NCI-H82 treated with DMSO at 0.1 percent for 48 hours (cell line): Measurements from ENCODE around the gene CFAP299.
A peak's percentile ranks its signal among the peaks of the same experiment; 100 is the strongest.
"Not testable (repeated sequence)": the region's sequence is repeated elsewhere in the genome, so short reads cannot be mapped to it uniquely, and the experiment has no call there.

Source experiments
- DNase-seq: peaks from one replicate; lab custom pipeline; 2025; ENCODE audit not compliant: unreplicated experiment; lab: John Stamatoyannopoulos, UW

The CFAP299 gene

DNA sequence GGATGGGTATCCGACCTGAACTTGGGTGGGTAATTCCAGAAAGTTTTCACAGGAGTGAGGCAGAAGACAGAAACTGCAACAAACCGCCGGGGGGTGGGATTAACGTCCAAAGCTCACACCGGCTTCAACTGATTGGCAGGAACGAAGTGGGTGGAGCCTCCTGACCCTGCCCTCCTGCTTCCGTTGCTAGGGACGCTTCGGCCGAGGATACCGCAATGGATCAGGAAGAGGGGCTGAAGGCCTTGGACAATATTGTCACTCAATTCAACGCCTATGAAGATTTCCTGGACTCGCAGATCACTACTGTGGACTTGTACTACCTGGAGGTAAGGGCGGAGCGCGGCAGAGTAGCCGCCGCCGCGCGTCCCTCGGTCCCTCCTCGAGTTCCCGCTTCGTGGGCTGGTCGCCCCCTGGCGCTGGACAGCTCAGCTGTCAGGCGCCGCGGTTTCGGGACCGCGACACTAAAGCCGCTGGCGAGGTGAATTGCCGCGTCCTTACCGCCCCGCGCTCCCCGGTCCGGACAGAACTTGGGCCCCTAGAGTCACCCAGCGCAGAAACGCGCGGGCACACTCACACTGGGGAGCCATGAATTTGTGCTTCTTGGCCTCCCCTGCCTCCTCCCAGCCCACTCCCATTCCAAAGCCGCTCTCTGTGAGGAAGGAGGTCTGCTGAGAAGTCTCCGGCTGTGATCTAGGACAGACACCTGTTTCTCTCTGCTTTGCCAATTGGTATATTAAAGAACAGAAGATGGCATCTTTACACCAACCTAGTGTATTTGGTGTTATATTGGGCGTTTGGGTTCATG, at the start of gene CFAP299:
TSS of gene CFAP299 (plus strand) at position 177 of the 805 bp plus-strand sequence.
- peak; percentile 64 for DNase-seq

DNA sequence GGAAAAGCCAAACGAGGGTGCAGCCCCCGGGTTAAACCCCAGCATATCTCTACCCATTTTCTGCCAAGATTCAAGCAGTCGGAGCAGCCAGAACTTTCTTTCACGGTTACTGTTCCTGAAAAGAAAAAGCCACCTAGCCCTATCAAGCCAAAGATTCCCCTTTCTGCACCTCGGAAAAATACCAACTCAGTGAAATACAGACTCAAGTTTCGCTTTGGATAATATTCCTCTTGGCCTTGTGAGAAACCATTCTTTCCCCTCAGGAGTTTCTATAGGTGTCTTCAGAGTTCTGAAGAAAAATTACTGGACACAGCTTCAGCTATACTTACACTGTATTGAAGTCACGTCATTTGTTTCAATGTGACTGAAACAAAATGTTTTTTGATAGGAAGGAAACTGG, 49.1 kb upstream of the CFAP299 start:
- no peak for DNase-seq

DNA sequence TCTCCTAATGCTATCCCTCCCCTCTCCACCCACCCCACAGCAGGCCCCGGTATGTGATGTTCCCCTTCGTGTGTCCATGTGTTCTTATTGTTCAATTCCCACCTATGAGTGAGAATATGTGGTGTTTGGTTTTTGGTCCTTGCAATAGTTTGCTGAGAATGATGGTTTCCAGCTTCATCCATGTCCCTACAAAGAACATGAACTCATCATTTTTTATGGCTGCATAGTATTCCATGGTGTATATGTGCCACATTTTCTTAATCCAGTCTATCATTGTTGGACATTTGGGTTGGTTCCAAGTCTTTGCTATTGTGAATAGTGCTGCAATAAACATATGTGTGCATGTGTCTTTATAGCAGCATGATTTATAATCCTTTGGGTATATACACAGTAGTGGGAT, 44.9 kb upstream of the CFAP299 start:
- not testable (repeated sequence) for DNase-seq

DNA sequence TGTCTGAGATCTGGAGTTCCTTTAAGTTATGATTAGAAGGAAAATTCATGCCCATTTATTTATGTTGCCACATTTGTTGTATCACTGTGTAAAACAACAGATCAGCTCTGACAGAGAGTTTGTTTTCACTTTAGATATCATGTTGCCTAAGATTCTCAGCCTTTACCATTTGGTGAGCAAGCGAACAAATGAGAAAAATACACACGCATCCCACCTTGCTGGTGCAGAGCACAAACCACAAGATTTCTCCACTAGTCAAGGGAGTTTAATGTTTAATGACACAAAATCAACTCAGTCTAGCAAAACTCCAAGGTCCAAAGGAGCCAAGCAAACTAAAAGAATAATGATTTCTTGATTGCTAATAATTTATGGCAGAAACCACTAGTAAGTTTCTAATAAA, 41.3 kb upstream of the CFAP299 start:
- no peak for DNase-seq

DNA sequence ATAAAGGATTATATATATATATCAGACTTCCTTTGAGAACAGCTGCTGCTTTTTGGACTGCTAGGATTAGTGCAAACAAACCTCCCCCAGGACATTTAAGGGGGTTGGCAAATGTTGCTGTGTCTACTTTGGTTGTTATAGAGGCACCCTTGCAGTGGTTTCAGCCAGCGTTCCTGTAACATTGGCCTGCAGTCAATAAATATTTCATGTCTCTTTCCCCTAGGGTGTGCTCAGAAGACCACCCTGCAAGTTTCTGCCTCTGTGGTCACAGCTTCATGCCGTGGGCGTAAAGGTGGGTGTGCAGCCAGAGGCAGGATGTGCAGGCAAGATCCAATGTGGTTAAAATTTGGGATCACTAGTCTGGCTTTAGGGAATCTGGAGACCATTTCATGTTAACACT, 40.2 kb upstream of the CFAP299 start:
- no peak for DNase-seq

DNA sequence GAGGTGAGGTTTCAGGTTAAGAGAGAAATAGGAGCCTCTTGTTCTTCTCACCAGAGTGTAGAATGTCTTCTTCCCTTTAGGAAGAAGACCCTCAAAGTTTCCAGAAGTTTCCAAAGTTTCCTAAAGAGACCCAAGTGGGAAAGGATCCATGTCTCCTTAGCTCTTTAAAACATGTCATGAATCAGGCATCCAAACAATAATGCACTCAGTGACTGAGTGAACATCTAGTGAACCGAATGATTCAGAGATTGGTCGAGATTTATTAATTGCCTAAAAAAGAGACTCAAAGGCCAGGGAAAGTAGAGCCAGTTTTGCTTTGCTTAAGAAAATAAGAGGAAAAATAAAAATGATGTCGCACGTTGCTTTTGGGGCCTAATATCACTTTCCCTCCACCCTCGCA, 39.7 kb upstream of the CFAP299 start:
- no peak for DNase-seq

DNA sequence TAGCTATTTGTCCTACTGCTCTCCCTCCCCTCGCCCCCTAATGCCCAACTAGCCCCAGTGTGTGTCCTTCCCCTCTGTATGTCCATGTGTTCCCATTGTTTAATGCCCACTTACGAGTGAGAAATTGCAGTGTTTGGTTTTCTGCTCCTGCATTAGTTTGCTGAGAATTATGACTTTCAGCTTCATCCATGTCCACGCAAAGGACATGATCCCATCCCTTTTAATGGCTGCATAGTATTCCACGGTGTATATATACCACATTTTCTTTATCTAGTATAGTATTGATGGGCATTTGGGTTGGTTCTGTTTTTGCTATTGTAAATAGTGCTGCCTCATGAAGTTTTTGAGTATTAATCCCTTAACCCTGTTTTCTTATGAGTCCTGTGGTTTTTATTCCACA, 33.6 kb upstream of the CFAP299 start:
- no peak for DNase-seq

DNA sequence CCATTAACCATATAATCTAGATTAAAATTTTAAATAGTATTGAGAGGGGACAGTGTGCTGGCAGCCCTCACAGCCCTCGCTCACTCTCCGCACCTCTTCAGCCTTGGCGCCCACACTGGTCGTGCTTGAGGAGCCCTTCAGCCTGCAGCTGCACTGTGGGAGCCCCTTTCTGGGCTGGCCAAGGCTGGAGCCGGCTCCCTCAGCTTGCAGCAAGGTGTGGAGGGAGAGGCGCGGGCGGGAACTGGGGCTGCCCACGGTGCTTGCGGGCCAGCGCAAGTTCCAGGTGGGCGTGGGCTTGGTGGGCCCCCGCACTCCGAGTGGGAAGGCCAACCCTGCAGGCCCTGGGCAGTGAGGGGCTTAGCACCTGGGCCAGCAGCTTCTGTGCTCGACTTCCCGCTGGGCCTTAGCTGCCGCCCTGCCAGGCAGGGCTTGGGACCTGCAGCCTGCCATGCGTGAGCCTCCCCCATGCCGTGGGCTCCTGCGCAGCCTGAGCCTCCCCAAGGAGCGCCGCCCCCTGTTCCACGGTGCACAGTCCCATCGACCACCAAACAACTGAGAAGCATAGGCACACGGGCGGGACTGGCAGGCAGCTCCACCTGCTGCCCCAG, 32.8 kb upstream of the CFAP299 start:
- no peak for DNase-seq

DNA sequence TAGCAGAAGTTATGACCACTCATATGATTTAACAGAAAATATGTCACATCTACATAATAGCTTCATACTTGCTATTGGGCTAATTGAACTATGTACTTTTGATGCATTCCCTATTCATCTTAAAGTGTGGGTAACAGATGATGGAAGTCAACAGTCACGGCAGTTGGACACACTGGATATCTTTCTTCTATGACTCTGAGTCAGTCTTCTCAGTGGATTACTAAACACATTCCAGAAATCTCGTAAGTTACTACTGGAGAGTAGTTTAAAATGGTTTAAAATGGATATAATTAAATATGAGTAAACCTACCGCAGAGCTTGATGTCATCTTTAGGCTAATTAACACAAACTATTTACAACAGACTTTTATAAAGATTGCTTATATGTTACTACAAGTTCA, 30.1 kb upstream of the CFAP299 start:
- DNase-seq: no peak

DNA sequence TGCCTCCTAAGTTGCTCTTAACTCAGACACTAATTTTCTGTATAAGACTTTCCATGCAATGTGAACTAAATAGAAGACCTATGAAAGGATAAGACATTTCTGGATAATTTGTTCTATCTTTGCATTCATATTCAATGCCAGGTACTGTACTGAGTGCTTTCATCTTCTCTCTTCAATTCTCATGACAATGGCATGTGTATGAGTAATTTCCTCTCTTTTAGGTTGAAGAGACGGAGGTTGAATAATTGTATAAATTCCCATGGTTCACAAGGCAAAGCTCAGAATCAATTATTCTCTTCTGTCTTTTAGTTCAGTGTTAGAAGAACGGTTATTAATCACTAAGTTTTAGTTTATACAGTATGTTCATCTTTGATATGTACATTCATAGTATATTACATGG, 29.3 kb upstream of the CFAP299 start:
- DNase-seq: no peak

DNA sequence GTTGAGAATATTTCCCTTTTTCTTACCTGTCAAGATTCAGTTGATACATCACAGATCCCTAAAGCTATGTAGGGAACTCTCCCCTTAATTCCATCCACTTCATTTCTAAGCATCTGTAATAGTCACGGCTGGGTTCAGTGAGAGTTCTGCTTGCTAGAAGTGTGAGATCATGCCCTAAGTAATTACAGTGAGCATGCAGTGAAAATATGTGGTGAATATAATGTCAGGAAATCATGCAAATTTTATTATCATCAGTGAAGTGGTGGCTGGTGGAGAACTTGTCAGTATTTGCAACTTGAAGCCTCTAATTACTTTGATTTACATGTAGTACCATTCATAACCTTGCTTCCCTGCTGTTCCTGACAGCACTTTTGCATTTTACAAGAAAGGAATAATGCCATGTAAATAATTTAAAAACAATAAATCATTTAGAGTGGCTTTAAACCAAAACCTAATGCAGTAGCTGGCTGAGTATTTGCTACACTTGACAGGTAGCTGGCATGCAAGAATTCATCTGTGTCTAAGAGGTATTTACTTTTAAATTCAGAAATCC, 28.3 kb upstream of the CFAP299 start:
- DNase-seq: no peak

DNA sequence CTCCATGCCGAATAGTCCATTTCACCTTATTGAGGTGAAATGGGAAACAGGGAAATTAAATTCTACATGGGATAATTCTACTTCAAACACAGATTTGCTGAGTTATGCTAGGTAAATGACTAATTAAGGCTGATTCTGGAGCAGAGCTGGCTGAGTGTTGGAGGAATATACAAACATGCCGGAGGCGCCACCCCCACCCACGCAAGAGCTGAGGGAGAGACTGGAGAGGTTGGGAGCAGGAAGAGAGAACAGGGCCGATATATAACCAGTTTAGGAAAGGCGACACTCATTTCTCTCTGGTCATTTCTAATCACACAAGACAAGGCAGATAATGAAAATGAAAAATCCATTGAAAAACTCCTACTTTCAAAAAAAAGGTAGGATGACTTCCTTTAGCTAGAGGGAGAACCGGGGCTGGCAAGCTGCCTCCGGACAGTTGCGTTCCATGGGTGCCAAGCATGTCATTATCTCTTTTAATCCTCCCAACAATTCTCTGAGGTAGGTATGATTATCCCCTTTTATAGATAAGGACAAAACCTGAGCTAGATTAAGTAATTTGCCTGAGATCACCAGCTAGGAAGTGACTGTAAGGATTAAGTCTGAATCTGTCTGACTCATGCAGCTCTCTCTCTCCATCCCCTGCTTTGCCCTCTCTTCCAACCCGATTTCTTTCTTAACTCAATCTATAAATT, 27.6 kb upstream of the CFAP299 start:
- DNase-seq: peak; percentile 75

DNA sequence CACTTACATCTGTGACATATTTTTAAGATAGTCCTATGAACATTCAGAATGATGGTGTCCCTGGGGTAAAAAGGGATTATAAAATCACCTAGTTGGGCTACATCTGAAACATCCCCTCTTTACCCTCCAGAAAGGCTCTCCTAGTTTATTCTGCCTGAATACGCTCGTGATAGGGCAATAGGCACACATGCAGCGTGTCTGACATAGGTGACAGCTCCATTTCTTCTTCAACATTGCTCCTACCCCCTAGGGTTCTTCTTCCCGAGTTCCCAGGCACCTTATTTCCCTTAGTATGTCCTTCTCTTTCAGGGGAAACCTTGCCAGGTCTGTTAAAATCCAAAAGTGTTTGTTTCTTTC, 27.1 kb upstream of the CFAP299 start:
- no peak for DNase-seq

DNA sequence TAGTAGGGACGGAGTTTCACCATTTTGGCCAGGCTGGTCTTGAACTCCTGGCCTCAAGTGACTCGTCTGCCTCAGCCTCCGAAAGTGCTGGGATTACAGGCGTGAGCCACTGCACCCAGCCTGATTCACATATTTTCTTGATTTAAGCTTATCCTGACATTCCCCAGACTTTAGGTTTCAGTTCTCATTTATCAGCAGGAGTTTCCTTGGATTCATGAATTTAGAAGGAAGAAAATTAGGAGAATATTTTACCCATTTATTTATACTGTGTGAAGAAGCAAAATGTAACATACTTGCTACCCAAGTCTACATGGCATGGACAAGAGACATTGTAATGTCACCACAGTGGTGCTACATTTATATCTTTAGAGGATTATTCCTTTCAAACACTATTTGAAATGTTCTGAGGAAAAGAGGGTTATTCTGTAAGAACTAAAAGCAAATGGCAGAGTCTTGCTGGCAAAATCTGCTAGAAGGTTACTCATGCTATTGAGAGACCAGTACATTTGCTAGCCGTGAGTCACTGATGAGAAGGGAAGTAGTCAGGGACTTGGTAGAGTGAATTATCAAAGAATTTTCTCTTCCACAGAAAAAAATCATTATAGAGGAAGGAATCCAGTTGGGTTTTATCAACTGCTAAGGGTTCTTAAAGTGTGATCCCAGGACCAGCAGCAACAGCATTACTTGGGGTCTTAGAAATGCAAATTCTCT, 26.1 kb upstream of the CFAP299 start:
- DNase-seq: no peak

DNA sequence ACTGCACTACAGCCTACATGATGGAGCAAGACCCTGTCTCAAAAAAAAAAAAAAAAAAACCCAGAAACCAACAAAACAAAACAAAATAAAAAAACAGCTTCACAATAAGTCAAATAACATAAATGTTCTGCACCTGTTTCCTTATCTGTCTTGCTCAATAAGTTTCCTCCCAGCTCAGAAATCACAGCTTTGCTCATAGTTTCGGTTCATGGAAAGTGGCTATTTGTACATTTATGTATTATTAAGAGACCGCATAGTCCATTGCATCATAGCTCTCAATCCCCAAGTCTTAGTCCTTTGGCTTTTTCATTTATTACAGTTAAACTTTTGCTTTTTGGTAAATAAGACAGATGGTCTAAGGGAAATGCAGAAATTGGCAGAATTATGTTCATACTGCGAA, 24.4 kb upstream of the CFAP299 start:
- DNase-seq: no peak

DNA sequence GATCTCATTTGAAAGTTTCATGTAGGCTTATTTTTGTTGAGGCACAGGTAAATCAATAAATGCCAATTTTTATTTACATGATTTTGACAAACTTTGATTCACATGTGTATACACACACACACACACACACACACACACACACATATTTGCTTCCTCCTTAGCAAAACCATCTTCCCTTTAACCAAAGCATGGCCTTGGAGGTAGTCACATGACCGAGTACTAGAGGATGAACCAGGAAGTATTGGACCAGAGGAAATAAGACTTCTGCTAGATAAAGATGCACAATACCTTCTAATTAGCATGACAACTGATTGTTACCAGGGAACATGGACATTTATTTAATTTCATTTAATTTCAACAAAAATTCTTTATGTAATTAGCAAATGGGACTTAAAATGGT, 23.4 kb upstream of the CFAP299 start:
- no peak for DNase-seq

DNA sequence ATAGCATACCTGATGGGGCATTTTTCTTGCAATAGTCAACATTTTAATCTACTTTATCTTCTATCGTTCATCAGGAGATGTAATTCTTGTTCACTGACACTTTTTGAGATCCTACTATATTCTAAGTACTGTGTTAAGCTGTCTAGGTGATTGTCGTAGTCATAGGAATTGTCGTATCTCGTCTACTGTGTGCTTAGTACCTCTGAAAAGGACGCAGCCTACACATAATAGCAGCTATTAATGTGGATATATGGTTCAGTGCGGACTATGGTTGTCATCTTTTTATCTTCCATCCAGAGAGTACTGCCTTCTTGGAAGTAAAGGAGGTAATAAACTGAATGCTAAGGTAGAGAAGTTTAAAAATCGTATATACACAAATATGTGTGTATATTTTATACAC, 21.9 kb upstream of the CFAP299 start:
- DNase-seq: no peak

DNA sequence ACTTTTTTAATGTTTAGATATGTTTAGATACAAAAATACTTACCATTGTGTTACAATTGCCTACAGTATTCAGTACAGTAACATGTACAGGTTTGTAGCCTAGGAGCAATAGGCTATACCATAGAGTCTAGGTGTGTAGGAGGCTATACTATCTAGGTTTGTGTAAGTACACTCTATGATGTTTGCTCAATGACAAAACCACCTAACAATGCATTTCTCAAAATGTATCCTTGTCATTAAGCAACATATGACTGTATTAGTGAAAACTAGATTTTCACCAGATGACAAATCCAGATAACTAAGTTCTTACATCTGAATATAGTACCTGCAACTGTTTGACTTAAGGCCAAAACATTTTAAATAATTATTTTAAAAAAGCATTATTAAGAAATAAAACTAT, 19.7 kb upstream of the CFAP299 start:
- not testable (repeated sequence) for DNase-seq

DNA sequence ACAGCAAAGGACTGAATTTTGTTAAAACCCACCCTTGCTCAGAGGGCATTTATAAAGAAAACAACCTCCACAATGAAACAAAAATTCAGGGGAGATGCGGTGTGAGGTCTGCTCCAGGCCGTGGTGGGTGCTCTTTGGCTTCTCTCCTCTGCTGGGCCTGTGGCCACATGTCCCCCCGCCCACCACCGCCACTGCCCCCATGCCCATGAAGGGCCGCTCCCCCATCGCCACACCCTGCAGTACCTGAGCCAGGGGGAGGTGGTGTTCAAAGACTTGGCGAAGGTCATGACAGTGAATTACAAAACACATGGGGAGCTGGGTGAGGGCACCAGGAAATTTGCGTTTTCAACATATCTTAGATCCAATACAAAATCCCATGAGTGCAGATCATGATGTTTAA, 14.2 kb upstream of the CFAP299 start:
- no peak for DNase-seq

DNA sequence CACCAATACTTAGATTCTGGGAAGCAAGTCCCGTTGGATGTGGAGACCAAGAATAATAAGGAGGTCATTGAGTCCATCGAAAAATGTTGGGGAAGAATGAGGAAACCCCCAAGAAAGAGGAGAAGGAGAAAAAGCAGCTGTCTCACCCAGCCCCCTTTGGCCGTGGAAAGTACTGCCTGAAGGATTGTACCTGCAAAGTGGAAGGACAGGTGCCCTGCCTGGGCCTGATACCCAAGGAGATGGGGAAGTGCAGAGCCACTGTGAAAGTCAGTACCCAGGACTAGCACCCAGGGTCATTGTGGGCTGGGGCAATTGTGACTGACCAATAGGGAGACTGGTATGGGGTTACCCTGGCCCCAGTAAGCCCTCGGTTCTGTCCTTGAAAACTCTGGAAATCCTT, 13.8 kb upstream of the CFAP299 start:
- no peak for DNase-seq

DNA sequence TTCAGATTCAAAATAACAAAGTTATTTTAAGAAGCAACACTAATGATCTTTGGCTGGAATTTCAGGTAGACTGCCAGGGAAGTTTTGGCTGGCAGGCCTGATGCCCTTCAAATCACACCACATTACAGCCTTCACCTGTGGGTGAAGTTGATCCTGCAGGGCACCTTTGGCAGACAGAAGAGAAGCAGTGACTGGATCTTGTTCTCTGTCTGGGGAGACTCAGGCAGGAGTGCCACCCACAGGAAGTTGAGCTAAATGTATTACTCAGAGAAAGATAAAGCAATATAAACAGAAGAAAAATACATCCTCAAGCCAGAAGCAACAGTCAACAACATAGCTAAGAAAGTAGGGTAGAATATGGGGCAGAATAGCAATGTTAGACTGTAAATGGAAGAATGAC, 12.8 kb upstream of the CFAP299 start:
- DNase-seq: no peak
